BLaER1 (cell line): ENCODE results near the gene SEPTIN6.

Experiments used
- H3K27ac ChIP-seq: shearing (Covaris generic); formaldehyde crosslinking; 2 replicates; pipeline ENCODE4 v1.8.1; 2022
- H3K27me3 ChIP-seq: shearing (Covaris generic); formaldehyde crosslinking; 2 replicates; pipeline ENCODE4 v1.8.1; 2022
- H3K36me3 ChIP-seq: shearing (Covaris generic); formaldehyde crosslinking; 2 replicates; pipeline ENCODE4 v1.8.1; 2022
- H3K4me1 ChIP-seq: shearing (Covaris generic); formaldehyde crosslinking; 2 replicates; pipeline ENCODE4 v1.8.1; 2022
- H3K4me2 ChIP-seq: shearing (Covaris generic); formaldehyde crosslinking; 2 replicates; pipeline ENCODE4 v1.8.1; 2022
- H3K4me3 ChIP-seq: shearing (Covaris generic); formaldehyde crosslinking; 2 replicates; pipeline ENCODE4 v1.8.1; 2022
- H3K9ac ChIP-seq: shearing (Covaris generic); formaldehyde crosslinking; 2 replicates; pipeline ENCODE4 v1.8.1; 2022
- H3K9me3 ChIP-seq: shearing (Covaris generic); formaldehyde crosslinking; 2 replicates; pipeline ENCODE4 v1.8.1; 2022
- H4K20me1 ChIP-seq: shearing (Covaris generic); formaldehyde crosslinking; 2 replicates; pipeline ENCODE4 v1.8.1; 2022
- Cebpa-rat ChIP-seq: shearing (Covaris generic); IDR thresholded peaks from 2 replicates; pipeline ENCODE4 v1.8.1; 2022

The SEPTIN6 gene

GRCh38 chrX:119693040-119693995 is at the start of gene SEPTIN6:
SEPTIN6 (minus strand) TSS chrX:119693168; CDS start chrX:119693105, 63 bp downstream.
- H3K4me2 ChIP-seq: peak within 1 kb of the TSS; percentile 85
- no peaks in the 10 kb centered on the region for H3K27me3 ChIP-seq
- peak within 1 kb of the TSS; percentile 75 for H3K4me3 ChIP-seq
- no peaks in the 10 kb centered on the region for H3K9me3 ChIP-seq
- H3K27ac ChIP-seq: peak within 1 kb of the TSS; percentile 83
- no peak for TF ChIP-seq Cebpa-rat
- H3K36me3 ChIP-seq: no peaks in the 10 kb centered on the region
- peaks cover 56% of the 10 kb centered on the region for H3K4me1 ChIP-seq
- peak within 1 kb of the TSS; percentile 81 for H3K9ac ChIP-seq
- peaks cover 16% of the 10 kb centered on the region; the same call in 1 of the 2 replicates for H4K20me1 ChIP-seq

GRCh38 chrX:119738742-119739141 is 45.8 kb upstream of the SEPTIN6 start:
- H3K27ac ChIP-seq: no peak overlapping the region
- no peak overlapping the region for H3K4me2 ChIP-seq
- no peaks in the 10 kb centered on the region for H3K27me3 ChIP-seq
- H3K4me1 ChIP-seq: peaks cover 33% of the 10 kb centered on the region
- H3K4me3 ChIP-seq: no peak overlapping the region
- peaks cover 6% of the 10 kb centered on the region; the same call in 1 of the 2 replicates for H3K9me3 ChIP-seq
- no peak for TF ChIP-seq Cebpa-rat
- H4K20me1 ChIP-seq: no peaks in the 10 kb centered on the region
- H3K36me3 ChIP-seq: no peaks in the 10 kb centered on the region
- no peak overlapping the region for H3K9ac ChIP-seq

DNA sequence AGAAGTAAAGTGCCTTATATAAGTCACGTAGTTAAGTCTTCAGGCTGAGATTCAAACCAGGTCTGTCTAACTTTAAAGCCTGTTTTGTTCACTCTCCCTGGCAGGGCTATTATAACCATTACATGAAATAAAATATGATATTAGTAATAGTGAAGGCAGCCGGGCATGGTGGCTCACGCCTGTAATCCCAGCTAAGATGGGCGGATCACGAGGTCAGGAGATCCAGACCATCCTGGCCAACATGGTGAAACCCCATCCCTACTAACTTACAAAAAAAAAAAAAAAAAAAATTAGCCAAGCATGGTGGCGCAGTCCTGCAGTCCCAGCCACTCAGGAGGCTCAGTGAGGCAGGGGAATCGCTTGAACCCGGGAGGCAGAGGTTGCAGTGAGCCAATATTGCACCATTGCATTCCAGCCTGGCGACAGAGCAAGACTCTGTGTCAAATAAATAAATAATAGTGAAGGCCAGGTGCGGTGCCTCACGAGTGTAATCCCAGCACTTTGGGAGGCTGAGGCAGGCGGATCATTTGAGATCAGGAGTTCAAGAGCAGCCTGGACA is 43.3 kb upstream of the SEPTIN6 start:
- no peak overlapping the region for H3K4me3 ChIP-seq
- H3K9ac ChIP-seq: no peak overlapping the region
- no peak for TF ChIP-seq Cebpa-rat
- no peaks in the 10 kb centered on the region for H3K27me3 ChIP-seq
- no peak overlapping the region for H3K4me2 ChIP-seq
- no peaks in the 10 kb centered on the region for H4K20me1 ChIP-seq
- peaks cover 3% of the 10 kb centered on the region; the same call in 1 of the 2 replicates for H3K9me3 ChIP-seq
- H3K4me1 ChIP-seq: peaks cover 33% of the 10 kb centered on the region
- no peaks in the 10 kb centered on the region for H3K36me3 ChIP-seq
- H3K27ac ChIP-seq: no peak overlapping the region

DNA sequence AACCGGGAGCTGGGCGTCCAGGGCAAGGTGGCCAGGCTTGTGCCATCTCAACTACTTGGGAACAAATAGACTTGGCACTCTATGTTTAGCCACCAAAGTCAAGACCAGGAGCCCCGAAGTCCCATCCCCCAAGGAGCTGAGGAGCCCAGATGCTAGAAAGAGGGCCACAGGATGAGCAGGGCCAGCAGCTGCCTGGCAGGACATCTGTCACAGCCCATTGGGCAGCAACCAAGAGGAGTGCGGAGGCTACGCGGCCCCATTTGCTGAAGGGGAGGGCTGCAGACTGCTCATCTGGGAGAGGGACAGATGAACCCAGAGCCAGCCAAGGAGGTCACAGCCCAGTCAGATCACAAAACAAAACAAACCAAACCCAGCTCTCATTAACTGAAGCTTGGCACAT is 42.5 kb upstream of the SEPTIN6 start:
- Histone ChIP-seq H3K4me1 (peaks cover 33% of the 10 kb centered on the region), H3K4me3 (no peak overlapping the region), H3K9ac (no peak overlapping the region), H3K27me3 (no peaks in the 10 kb centered on the region), H3K4me2 (peak overlapping the region; percentile 73), H4K20me1 (no peaks in the 10 kb centered on the region), H3K9me3 (no peaks in the 10 kb centered on the region), H3K36me3 (no peaks in the 10 kb centered on the region), H3K27ac (peak overlapping the region; percentile 45; the same call in 1 of the 2 replicates)
- TF ChIP-seq Cebpa-rat: no peak

- peak overlapping the region; percentile 73 for H3K4me2 ChIP-seq
- no peak overlapping the region for H3K4me3 ChIP-seq
- no peak overlapping the region for H3K9ac ChIP-seq
- no peaks in the 10 kb centered on the region for H3K27me3 ChIP-seq
- H3K9me3 ChIP-seq: no peaks in the 10 kb centered on the region
- no peaks in the 10 kb centered on the region for H3K36me3 ChIP-seq
- H3K27ac ChIP-seq: peak overlapping the region; percentile 20; the same call in 1 of the 2 replicates
- H4K20me1 ChIP-seq: no peaks in the 10 kb centered on the region
- TF ChIP-seq Cebpa-rat: no peak
- H3K4me1 ChIP-seq: peaks cover 33% of the 10 kb centered on the region
Observed at GRCh38 chrX:119734897-119735339, 42.0 kb upstream of the SEPTIN6 start.

- H3K4me1 ChIP-seq: peaks cover 2% of the 10 kb centered on the region
- H3K27me3 ChIP-seq: no peaks in the 10 kb centered on the region
- no peaks in the 10 kb centered on the region for H3K9me3 ChIP-seq
- H3K4me3 ChIP-seq: no peak overlapping the region
- no peaks in the 10 kb centered on the region for H3K36me3 ChIP-seq
- no peaks in the 10 kb centered on the region for H4K20me1 ChIP-seq
- H3K4me2 ChIP-seq: no peak overlapping the region
- H3K9ac ChIP-seq: no peak overlapping the region
- H3K27ac ChIP-seq: no peak overlapping the region
- TF ChIP-seq Cebpa-rat: no peak
Observed at GRCh38 chrX:119729408-119730201, 36.6 kb upstream of the SEPTIN6 start.

GRCh38 chrX:119728487-119728886 is 35.5 kb upstream of the SEPTIN6 start:
- Histone ChIP-seq H3K36me3 (no peaks in the 10 kb centered on the region), H3K27me3 (no peaks in the 10 kb centered on the region), H3K9me3 (no peaks in the 10 kb centered on the region), H3K9ac (no peak overlapping the region), H4K20me1 (no peaks in the 10 kb centered on the region), H3K4me3 (no peak overlapping the region), H3K4me1 (no peaks in the 10 kb centered on the region; the same call in 1 of the 2 replicates), H3K27ac (no peak overlapping the region), H3K4me2 (no peak overlapping the region)
- TF ChIP-seq Cebpa-rat: no peak

GRCh38 chrX:119726900-119727555 is 34.1 kb upstream of the SEPTIN6 start:
- Histone ChIP-seq H3K4me3 (no peak overlapping the region), H3K36me3 (no peaks in the 10 kb centered on the region), H3K4me2 (no peak overlapping the region), H3K9me3 (no peaks in the 10 kb centered on the region), H3K4me1 (no peaks in the 10 kb centered on the region; the same call in 1 of the 2 replicates), H3K9ac (no peak overlapping the region), H3K27ac (no peak overlapping the region), H4K20me1 (no peaks in the 10 kb centered on the region), H3K27me3 (no peaks in the 10 kb centered on the region)
- TF ChIP-seq Cebpa-rat: no peak

DNA sequence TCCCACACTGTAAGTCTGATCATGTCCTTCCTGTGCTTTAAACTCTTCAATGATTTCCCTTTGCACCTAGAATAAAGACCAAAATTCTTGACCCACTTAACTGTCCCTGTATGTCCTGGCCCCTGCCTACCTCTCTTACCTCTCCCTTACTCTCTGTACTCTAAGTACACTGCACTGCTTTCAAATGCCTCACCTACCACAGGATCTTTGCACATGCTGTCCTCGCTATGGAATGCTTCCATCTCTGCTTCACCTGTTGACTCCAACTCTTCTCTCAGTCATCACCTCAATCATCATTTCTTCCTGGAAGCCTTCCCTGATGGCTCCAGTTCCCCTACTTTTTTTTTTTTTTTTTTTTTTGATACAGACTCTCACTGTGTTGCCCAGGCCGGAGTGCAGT is 29.0 kb upstream of the SEPTIN6 start:
- Histone ChIP-seq H3K9ac (no peak overlapping the region), H3K36me3 (no peaks in the 10 kb centered on the region), H4K20me1 (no peaks in the 10 kb centered on the region), H3K27ac (no peak overlapping the region), H3K4me2 (no peak overlapping the region), H3K4me1 (no peaks in the 10 kb centered on the region), H3K9me3 (no peaks in the 10 kb centered on the region), H3K4me3 (no peak overlapping the region), H3K27me3 (no peaks in the 10 kb centered on the region)
- TF ChIP-seq Cebpa-rat: no peak
